K562 (cell line): ENCODE measurements around the gene CALM3. TPM values are rescaled to one million over a fixed set of nuclear protein-coding genes. Genes with fewer than 3 reads are reported as not detected.

Experiments
- ARNT ChIP-seq, 2 experiments: fragments of 450-650 bp; IDR thresholded peaks; 2 replicates each; pipeline ENCODE4 v1.6.1; 2016; ENCODE audit warnings: mild to moderate bottlenecking in 1 of 2
- GABPA ChIP-seq: fragments of 200-800 bp; sonication (Bioruptor generic); conservative IDR thresholded peaks from 2 replicates; pipeline ENCODE4 v1.6.1; 2016; ENCODE audit warnings: low read depth, missing genetic modification characterization, missing compliant biosample characterization
- HCFC1 ChIP-seq: IDR thresholded peaks from 2 replicates; pipeline ENCODE4 v1.6.1; 2012; ENCODE audit warnings: low read depth, low read length, improper control_type of control experiment
- IFI16 ChIP-seq: fragments of 250-450 bp; sonication (Bioruptor Pico); IDR thresholded peaks from 2 replicates; pipeline ENCODE4 v2.1.2; 2022; ENCODE audit warnings: mild to moderate bottlenecking, inconsistent platforms
- IRF2 ChIP-seq: sonication (generic); formaldehyde crosslinking; IDR thresholded peaks from 2 replicates; pipeline ENCODE4 v1.8.1; 2022; ENCODE audit warnings: mild to moderate bottlenecking, missing genetic modification reagents
- KLF1 ChIP-seq: fragments of 450-650 bp; IDR thresholded peaks from 2 replicates; pipeline ENCODE4 v1.6.1; 2016; ENCODE audit warnings: missing genetic modification characterization, missing compliant biosample characterization
- MEF2A ChIP-seq: IDR thresholded peaks from 2 replicates; pipeline ENCODE4 v1.6.1; 2011; ENCODE audit warnings: low read depth, mild to moderate bottlenecking, low read length, moderate library complexity; ENCODE audit not compliant: control insufficient read depth
- RBM34 ChIP-seq: fragments of 200-400 bp; formaldehyde crosslinking; IDR thresholded peaks from 2 replicates; pipeline ENCODE4 v1.6.1; 2018; ENCODE audit warnings: low read length, borderline replicate concordance; ENCODE audit not compliant: insufficient read depth
- RFX1 ChIP-seq: fragments of 450-650 bp; IDR thresholded peaks from 2 replicates; pipeline ENCODE4 v1.6.1; 2016; ENCODE audit warnings: mild to moderate bottlenecking, moderate library complexity
- SREBF2 ChIP-seq: sonication (generic); formaldehyde crosslinking; IDR thresholded peaks from 2 replicates; pipeline ENCODE4 v1.4.0; 2020; ENCODE audit warnings: mild to moderate bottlenecking, missing genetic modification reagents
- ZNF121 ChIP-seq: sonication (generic); formaldehyde crosslinking; conservative IDR thresholded peaks from 2 replicates; pipeline ENCODE4 v1.8.0; 2022; ENCODE audit warnings: missing genetic modification reagents
- ZNF311 ChIP-seq: fragments of 250-450 bp; sonication (Bioruptor Pico); IDR thresholded peaks from 2 replicates; pipeline ENCODE4 v1.4.0; 2020; ENCODE audit warnings: mild to moderate bottlenecking, moderate library complexity
- ZNF79 ChIP-seq: fragments of 250-450 bp; sonication (Bioruptor Pico); IDR thresholded peaks from 2 replicates; pipeline ENCODE4 v1.4.0; 2020; ENCODE audit warnings: low read depth, mild to moderate bottlenecking, moderate library complexity
- polyA plus RNA-seq, 8 experiments: library from polyadenylated mRNA; depleted of rRNA in 4 of 8; stranded (reverse) in 5 of 8; unstranded in 3 of 8; fragments of >200 nt; fragmentation: Nextera tagmentation in 2 of 8; fragmentation: Illumina TruSeq in 1 of 8; extraction: Ambion mirVana in 2 of 8; extraction: Trizol in 1 of 8; gene quantifications; 2 replicates each; pipeline versions ENCODE4 v1.2.1 to v1.2.3, GENCODE V29; 2011 to 2014; ENCODE audit warnings: inconsistent platforms in 1 of 8, missing spikeins in 1 of 8
- total RNA-seq, 7 experiments: library from RNA; depleted of rRNA in 6 of 7; stranded (reverse); fragments of >200 nt in 6 of 7; fragmentation: Illumina TruSeq in 2 of 7; extraction: Trizol in 2 of 7; gene quantifications; 2 replicates each; pipeline versions ENCODE4 v1.2.1 to v1.2.3, GENCODE V29; 2011 to 2021; ENCODE audit warnings: low replicate concordance in 1 of 7
- TF ChIP-seq, protein P1 (sequence below), 3 experiments: fragments of 200-800 bp in 1 of 3; fragments of 250-450 bp in 1 of 3; fragments of 450-650 bp in 1 of 3; sonication (Bioruptor Pico) in 1 of 3; sonication (Bioruptor generic) in 1 of 3; formaldehyde crosslinking in 1 of 3; IDR thresholded peaks; 2 replicates each; pipeline versions ENCODE4 v1.6.1 to v1.8.0; 2016 to 2022; ENCODE audit warnings: mild to moderate bottlenecking in 2 of 3, missing genetic modification characterization in 2 of 3, missing compliant biosample characterization in 1 of 3, moderate library complexity in 1 of 3
- TF ChIP-seq, protein P2 (sequence below): sonication (generic); formaldehyde crosslinking; IDR thresholded peaks from 2 replicates; pipeline ENCODE4 v1.8.1; 2022; ENCODE audit warnings: missing genetic modification reagents
- TF ChIP-seq, protein P3 (sequence below): sonication (generic); formaldehyde crosslinking; IDR thresholded peaks from 2 replicates; pipeline ENCODE4 v1.8.0; 2022; ENCODE audit warnings: mild to moderate bottlenecking, missing genetic modification reagents
- TF ChIP-seq, protein P4 (sequence below): fragments of 250-450 bp; sonication (Bioruptor Pico); IDR thresholded peaks from 2 replicates; pipeline ENCODE4 v1.8.0; 2022; ENCODE audit warnings: inconsistent platforms, mild to moderate bottlenecking, moderate library complexity, borderline replicate concordance
- TF ChIP-seq, protein P5 (sequence below): fragments of 200-800 bp; sonication (Bioruptor generic); IDR thresholded peaks from 2 replicates; pipeline ENCODE4 v1.6.1; 2017; ENCODE audit warnings: missing genetic modification characterization, missing compliant biosample characterization

The CALM3 gene
- total and polyA plus RNA-seq, 9 of the 15 experiments (the other 6 are each of a cell fraction or from before 2014, with no cell fraction given) = 34.6 to 350 (median 156) TPM

DNA sequence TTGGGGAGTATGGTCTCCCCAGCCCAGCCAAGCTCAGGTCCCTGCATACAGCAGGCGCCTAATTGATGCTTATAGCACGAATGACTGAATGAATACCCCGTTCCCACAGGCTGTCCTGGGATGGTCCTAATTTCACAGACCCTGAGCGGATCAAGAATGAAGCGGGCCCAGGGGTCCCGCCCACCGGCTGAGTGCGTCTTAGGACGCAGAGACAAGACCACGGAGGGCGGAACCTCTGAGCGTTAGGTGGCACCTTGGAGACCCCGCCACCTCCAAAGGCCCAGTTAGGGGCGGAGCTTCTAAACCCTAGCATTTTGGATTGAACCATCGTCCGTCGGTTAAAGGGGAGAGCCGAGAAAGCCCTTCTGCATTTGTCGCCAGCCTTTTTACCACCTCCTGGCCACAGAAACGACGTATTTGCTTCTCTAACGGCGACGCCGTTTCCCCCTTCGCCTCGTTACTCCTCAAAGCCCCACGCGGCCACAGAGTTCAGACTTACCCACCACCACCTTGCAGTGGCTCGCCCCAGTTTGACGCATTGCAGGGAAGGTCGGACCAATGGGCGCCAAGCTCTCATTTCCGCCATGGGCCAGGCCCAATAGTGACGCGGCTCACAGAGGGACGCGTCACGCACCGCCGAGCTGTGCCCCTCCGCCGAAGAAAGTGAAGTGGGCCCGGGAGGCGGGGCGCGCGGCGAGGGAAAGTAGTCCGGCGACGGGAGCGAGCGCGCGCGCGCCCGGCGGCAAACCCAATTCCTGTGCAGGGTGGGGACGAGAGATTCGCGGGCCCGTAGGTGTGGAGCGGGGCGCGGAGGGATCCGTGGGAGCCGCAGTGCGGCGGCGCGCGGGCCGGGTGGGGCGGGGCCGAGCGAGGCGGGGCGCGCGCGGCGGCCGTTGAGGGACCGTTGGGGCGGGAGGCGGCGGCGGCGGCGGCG is 479 bp upstream of the CALM3 start (continued):
- TF ChIP-seq, protein P1, sequence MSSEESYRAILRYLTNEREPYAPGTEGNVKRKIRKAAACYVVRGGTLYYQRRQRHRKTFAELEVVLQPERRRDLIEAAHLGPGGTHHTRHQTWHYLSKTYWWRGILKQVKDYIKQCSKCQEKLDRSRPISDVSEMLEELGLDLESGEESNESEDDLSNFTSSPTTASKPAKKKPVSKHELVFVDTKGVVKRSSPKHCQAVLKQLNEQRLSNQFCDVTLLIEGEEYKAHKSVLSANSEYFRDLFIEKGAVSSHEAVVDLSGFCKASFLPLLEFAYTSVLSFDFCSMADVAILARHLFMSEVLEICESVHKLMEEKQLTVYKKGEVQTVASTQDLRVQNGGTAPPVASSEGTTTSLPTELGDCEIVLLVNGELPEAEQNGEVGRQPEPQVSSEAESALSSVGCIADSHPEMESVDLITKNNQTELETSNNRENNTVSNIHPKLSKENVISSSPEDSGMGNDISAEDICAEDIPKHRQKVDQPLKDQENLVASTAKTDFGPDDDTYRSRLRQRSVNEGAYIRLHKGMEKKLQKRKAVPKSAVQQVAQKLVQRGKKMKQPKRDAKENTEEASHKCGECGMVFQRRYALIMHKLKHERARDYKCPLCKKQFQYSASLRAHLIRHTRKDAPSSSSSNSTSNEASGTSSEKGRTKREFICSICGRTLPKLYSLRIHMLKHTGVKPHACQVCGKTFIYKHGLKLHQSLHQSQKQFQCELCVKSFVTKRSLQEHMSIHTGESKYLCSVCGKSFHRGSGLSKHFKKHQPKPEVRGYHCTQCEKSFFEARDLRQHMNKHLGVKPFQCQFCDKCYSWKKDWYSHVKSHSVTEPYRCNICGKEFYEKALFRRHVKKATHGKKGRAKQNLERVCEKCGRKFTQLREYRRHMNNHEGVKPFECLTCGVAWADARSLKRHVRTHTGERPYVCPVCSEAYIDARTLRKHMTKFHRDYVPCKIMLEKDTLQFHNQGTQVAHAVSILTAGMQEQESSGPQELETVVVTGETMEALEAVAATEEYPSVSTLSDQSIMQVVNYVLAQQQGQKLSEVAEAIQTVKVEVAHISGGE (CRISPR knock-in tag; IDR thresholded peaks at IDR 0.05) = peak in 1 of 3 experiments; percentile 94; a peak in 2 of 6 replicates
- TF ChIP-seq GABPA (tag) (peak; percentile 71), IRF2 (no peak), ZNF79 (CRISPR knock-in tag) (0 out of 2 replicates have a peak, but pooled peaks have one; percentile 44), RBM34 (no peak), KLF1 (tag) (peak; percentile 98), RFX1 (no peak; the same call in 1 of the 2 replicates), SREBF2 (CRISPR knock-in tag) (no peak), ZNF121 (CRISPR knock-in tag) (no peak), ARNT (IDR thresholded peaks at IDR 0.05) (peak; percentile 14 to 42; a peak in 2 of 4 replicates), MEF2A (no peak), ZNF311 (CRISPR knock-in tag) (peak; percentile 82), IFI16 (CRISPR knock-in tag) (no peak), HCFC1 (peak; percentile 29)
- TF ChIP-seq, protein P2, sequence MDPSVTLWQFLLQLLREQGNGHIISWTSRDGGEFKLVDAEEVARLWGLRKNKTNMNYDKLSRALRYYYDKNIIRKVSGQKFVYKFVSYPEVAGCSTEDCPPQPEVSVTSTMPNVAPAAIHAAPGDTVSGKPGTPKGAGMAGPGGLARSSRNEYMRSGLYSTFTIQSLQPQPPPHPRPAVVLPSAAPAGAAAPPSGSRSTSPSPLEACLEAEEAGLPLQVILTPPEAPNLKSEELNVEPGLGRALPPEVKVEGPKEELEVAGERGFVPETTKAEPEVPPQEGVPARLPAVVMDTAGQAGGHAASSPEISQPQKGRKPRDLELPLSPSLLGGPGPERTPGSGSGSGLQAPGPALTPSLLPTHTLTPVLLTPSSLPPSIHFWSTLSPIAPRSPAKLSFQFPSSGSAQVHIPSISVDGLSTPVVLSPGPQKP (CRISPR knock-in tag) = no peak
- TF ChIP-seq, protein P3, sequence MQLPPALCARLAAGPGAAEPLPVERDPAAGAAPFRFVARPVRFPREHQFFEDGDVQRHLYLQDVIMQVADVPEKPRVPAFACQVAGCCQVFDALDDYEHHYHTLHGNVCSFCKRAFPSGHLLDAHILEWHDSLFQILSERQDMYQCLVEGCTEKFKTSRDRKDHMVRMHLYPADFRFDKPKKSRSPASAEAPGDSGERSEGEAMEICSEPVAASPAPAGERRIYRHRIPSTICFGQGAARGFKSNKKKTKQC = peak; percentile 62
- TF ChIP-seq, protein P4, sequence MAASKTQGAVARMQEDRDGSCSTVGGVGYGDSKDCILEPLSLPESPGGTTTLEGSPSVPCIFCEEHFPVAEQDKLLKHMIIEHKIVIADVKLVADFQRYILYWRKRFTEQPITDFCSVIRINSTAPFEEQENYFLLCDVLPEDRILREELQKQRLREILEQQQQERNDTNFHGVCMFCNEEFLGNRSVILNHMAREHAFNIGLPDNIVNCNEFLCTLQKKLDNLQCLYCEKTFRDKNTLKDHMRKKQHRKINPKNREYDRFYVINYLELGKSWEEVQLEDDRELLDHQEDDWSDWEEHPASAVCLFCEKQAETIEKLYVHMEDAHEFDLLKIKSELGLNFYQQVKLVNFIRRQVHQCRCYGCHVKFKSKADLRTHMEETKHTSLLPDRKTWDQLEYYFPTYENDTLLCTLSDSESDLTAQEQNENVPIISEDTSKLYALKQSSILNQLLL (CRISPR knock-in tag) = no peak
- TF ChIP-seq, protein P5, sequence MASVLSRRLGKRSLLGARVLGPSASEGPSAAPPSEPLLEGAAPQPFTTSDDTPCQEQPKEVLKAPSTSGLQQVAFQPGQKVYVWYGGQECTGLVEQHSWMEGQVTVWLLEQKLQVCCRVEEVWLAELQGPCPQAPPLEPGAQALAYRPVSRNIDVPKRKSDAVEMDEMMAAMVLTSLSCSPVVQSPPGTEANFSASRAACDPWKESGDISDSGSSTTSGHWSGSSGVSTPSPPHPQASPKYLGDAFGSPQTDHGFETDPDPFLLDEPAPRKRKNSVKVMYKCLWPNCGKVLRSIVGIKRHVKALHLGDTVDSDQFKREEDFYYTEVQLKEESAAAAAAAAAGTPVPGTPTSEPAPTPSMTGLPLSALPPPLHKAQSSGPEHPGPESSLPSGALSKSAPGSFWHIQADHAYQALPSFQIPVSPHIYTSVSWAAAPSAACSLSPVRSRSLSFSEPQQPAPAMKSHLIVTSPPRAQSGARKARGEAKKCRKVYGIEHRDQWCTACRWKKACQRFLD (CRISPR knock-in tag) = peak; percentile 99
